Type B pancreatic cell (in vitro differentiated cells): ENCODE results near the gene STAG1. TPM values are rescaled to one million over a fixed set of nuclear protein-coding genes. Genes with fewer than 3 reads are reported as not detected.
"Not testable (repeated sequence)": the region's sequence is repeated elsewhere in the genome, so short reads cannot be mapped to it uniquely, and the experiment has no call there.

Experiments used
- DNase-seq: peaks from one replicate; pipeline ENCODE4 v3.0.0; 2021; ENCODE audit warnings: mixed read lengths; ENCODE audit not compliant: unreplicated experiment; ENCODE audit errors: extremely low spot score
- H3K27ac Mint-ChIP-seq: 2 replicates; pipeline ENCODE4 v1.8.0; 2021; ENCODE audit warnings: mild to moderate bottlenecking, mixed read lengths
- H3K27me3 Mint-ChIP-seq: 2 replicates; pipeline ENCODE4 v1.8.0; 2021; ENCODE audit warnings: mixed read lengths
- H3K36me3 Mint-ChIP-seq: 2 replicates; pipeline ENCODE4 v1.8.0; 2021; ENCODE audit warnings: mixed read lengths
- H3K4me1 Mint-ChIP-seq: one replicate; pipeline ENCODE4 v1.8.0; 2021; ENCODE audit warnings: mixed read lengths; ENCODE audit not compliant: unreplicated experiment
- H3K4me3 Mint-ChIP-seq: 2 replicates; pipeline ENCODE4 v1.8.0; 2021; ENCODE audit warnings: mild to moderate bottlenecking, mixed read lengths
- H3K9me3 Mint-ChIP-seq: 2 replicates; pipeline ENCODE4 v1.8.0; 2021; ENCODE audit warnings: mixed read lengths
- CTCF ChIP-seq: fragments of 200-600 bp; sonication (generic); conservative IDR thresholded peaks from 2 replicates; pipeline ENCODE4 v1.5.0; 2021; ENCODE audit warnings: antibody characterized with exemption, mild to moderate bottlenecking
- total RNA-seq: library from RNA; stranded (reverse); gene quantifications from 2 replicates; pipeline ENCODE4 v1.2.1, GENCODE V29; 2021; ENCODE audit warnings: low replicate concordance

STAG1 gene
- total RNA-seq, 1 donor from 2014 or later: 45.5 TPM

GRCh38 chr3:136626493-136626892 is 125.7 kb downstream of the STAG1 start:
- Mint-ChIP-seq H3K27me3 (no peaks in the 10 kb centered on the region), H3K9me3 (peaks cover 6% of the 10 kb centered on the region), H3K27ac (peak overlapping the region; percentile 15), H3K4me3 (no peak overlapping the region), H3K4me1 (peaks cover 23% of the 10 kb centered on the region), H3K36me3 (peaks cover 10% of the 10 kb centered on the region)
- no peak for DNase-seq
- TF ChIP-seq CTCF: no peak

DNA sequence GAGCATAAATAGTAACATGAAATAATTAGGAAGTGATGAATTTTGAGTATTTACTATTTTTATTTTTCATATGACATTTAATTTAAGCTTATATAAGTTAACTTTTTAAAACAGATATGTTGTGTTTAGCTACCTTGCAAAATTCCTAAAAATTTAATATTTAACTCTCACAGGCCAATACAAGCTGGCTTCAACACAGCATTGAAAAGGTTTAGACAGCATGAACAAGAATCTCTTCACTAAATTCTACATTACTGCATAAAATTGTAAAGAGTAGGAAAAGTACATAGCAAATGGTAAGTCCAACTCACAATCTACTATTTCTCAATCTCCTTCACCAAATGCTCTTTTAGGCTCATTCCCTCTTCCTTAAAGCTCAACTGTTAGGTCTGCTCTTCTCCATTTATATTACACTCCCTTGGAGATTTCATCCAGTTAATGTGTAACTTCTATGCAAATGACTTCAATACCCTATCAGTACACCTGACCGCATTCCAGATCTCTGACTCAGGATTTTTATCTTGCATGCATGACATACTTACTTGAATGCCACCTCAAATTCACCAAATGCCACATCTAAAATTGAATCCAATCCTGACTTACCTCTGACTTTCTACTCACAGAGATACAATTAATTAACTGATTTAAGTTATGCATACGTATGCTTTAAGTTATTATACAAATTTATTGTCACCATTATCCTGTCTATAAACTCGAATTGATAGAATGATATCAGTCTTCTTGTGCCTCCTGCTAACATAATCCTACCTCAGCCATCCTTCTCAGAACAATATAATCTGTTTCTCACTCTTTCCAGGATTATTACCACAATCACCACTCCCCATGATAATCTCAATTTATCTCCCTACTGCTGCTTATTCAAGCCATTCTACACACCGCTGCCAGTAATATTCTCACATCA is 127.0 kb downstream of the STAG1 start:
- Mint-ChIP-seq H3K27ac (peak overlapping the region; percentile 54), H3K4me3 (peak overlapping the region; percentile 9), H3K4me1 (peaks cover 18% of the 10 kb centered on the region), H3K36me3 (peaks cover 13% of the 10 kb centered on the region), H3K27me3 (no peaks in the 10 kb centered on the region), H3K9me3 (peaks cover 6% of the 10 kb centered on the region)
- TF ChIP-seq CTCF: no peak
- DNase-seq: no peak

DNA sequence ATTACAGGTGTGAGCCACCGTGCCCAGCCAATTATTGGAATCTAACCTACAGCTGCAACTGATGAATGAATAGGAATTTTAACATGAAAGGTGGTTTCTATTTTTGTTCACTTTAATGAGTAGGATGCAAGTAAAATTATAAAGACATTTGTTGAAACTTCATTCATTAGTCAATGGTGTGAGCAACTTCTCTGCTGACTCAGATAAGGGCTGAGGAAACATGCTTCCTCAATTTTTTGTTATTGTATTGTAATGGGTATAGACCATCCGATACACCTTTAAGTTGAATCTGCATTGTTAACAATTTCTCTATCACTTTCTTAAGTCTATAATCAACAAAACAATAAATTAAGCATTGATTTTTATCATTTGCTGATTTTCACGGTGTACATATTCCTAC is 127.8 kb downstream of the STAG1 start:
- Mint-ChIP-seq H3K4me1 (peaks cover 18% of the 10 kb centered on the region), H3K36me3 (peaks cover 10% of the 10 kb centered on the region), H3K4me3 (no peak overlapping the region), H3K27me3 (no peaks in the 10 kb centered on the region), H3K9me3 (peaks cover 6% of the 10 kb centered on the region), H3K27ac (no peak overlapping the region)
- DNase-seq: no peak
- TF ChIP-seq CTCF: no peak

- peak overlapping the region; percentile 25 for H3K27ac Mint-ChIP-seq
- H3K36me3 Mint-ChIP-seq: peaks cover 16% of the 10 kb centered on the region
- H3K4me3 Mint-ChIP-seq: no peak overlapping the region
- H3K4me1 Mint-ChIP-seq: peaks cover 14% of the 10 kb centered on the region
- peaks cover 9% of the 10 kb centered on the region for H3K9me3 Mint-ChIP-seq
- DNase-seq: no peak
- H3K27me3 Mint-ChIP-seq: no peaks in the 10 kb centered on the region
- TF ChIP-seq CTCF: no peak
Observed at GRCh38 chr3:136621628-136622027, 130.6 kb downstream of the STAG1 start.

DNA sequence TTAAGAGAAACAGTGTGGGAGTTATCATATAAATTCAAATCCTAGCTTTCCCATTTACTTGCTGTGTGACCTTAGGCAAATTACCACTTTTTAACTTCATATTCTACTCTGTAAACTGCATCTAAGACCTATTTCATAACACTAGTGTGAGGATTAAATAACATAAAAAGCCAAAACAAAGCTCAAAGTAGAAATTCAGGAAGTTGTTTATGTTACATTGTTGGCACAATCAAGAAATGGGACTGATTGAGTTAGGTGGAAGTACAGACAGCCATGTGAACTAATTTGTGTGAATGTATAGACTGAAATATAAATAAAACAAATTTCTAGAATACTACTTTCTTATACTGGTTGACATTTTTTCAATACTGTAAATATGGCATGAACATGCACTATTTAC is 131.7 kb downstream of the STAG1 start:
- Mint-ChIP-seq H3K27ac (peak overlapping the region; percentile 18), H3K4me3 (no peak overlapping the region), H3K36me3 (peaks cover 16% of the 10 kb centered on the region), H3K27me3 (no peaks in the 10 kb centered on the region), H3K9me3 (peaks cover 7% of the 10 kb centered on the region), H3K4me1 (peaks cover 9% of the 10 kb centered on the region)
- no peak for DNase-seq
- TF ChIP-seq CTCF: no peak

DNA sequence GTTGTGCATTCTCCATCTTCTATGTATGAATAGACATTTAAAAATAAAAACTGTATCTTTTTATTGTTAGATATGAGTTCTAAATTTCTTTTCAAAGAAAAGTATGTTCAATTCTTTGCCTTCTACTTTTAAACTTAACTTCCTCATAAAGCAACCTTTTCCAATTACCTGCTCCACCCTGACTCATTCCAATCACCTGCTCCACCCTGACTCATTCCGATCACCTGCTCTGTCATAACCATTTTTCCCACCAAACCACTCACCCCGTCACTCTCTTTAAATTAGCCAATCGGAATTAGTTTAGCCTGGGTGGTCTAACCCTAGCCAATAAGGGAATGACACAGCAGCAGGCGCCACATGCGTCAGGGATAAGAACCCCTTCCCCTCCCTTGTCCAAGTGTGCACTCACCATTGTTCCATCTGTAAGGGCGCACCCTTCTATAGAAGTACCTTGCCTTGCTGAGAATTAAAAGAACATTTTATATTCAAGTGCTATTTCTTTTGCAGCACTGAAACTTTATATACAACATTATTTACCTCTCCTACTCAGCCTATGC is 134.1 kb downstream of the STAG1 start:
- H3K4me1 Mint-ChIP-seq, H3K9me3 Mint-ChIP-seq, DNase-seq, H3K27me3 Mint-ChIP-seq: not testable (repeated sequence)
- H3K4me3 Mint-ChIP-seq: peak overlapping the region; percentile 8
- peaks cover 16% of the 10 kb centered on the region for H3K36me3 Mint-ChIP-seq
- H3K27ac Mint-ChIP-seq: peak overlapping the region; percentile 35
